ENCODE measurements around the gene ABHD12B. TPM values are rescaled to one million over a fixed set of nuclear protein-coding genes. Genes with fewer than 3 reads are reported as not detected.

ABHD12B gene, protein sequence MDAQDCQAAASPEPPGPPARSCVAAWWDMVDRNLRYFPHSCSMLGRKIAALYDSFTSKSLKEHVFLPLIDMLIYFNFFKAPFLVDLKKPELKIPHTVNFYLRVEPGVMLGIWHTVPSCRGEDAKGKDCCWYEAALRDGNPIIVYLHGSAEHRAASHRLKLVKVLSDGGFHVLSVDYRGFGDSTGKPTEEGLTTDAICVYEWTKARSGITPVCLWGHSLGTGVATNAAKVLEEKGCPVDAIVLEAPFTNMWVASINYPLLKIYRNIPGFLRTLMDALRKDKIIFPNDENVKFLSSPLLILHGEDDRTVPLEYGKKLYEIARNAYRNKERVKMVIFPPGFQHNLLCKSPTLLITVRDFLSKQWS
- 10.2 TPM for total RNA-seq

DNA sequence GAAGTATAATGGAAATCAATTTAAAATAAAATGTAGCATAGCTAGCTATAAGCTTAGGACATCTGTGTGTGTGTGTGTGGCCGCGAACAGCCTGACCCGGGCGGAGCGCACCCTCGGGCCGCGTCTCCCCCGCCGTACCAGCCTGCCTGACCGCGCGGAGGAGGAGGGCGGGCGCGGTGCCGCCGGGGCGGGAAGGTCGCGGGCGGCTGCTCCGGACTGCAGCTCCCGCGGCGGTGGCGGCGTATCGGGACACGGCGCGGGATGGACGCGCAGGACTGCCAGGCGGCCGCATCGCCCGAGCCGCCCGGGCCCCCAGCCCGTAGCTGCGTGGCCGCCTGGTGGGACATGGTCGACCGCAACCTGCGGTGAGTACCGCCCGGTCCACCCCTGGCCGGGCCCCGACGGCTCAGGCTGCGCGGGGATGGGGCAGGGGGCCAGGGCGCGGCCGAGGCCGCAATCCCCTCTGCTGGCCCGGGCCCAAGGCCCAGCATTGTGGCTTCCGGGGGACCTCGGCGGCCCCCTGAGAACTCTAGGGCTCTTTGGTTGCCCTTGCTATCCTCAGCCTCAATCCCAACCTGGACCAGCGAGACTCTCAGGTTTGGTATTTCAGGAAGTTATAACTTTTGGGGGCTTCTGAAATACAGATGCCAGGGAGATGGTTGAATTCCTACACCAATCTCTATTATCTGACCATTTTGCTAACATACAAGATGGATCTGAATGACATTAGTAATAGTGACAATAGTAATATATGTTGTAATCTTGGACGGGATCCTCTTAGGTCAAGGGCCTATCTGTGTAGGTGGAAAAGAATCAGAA is at the start of gene ABHD12B:
Gene ABHD12B, plus strand, starts transcription at position 140 of the 819 bp plus-strand sequence. Its CDS starts 122 bp downstream, at position 262.

DNA sequence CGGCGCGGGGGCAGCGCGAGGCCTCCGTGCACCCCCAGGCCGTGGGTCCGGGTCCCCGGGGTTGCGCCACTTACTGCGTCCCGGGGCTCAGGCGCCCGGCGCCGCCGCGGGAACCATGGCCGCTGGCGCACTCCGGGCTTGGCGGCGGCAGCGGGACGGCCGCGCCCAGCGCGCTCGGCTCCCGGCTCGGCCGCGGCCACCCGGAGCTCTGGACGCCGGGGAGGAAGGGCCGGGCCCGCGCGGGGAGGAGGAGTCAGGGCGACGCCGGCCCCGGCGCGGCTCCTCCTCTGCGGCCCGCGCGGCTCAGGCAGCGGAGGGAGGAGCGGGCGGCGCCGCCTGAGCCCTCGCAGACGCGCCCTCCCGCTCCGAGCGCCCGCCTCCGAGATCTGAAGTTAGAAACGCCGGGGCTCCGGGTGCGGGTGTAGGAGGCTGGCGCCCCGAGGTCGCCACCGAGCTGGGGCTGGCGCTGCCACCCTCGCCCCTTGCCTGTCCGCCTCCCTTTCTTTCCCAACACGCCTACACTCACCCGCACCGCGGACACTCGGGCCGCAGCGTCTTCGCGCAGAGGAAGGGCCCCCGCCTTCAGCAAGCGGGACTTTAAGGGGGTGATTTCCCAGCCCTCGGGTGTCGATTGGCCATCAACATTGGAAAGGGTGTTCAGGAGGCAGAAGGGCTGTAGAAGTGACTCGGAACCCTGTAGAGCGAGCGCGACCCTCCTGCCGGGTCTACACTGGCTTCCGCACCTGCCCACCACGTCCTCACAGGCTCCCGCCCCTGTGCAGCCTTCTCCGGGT is 40.7 kb upstream of the ABHD12B start, which contains the start of gene NIN:
Gene NIN, minus strand, starts transcription at position 231 of the 794 bp plus-strand sequence. CDS start 9,106 bp downstream, outside the sequence.

DNA sequence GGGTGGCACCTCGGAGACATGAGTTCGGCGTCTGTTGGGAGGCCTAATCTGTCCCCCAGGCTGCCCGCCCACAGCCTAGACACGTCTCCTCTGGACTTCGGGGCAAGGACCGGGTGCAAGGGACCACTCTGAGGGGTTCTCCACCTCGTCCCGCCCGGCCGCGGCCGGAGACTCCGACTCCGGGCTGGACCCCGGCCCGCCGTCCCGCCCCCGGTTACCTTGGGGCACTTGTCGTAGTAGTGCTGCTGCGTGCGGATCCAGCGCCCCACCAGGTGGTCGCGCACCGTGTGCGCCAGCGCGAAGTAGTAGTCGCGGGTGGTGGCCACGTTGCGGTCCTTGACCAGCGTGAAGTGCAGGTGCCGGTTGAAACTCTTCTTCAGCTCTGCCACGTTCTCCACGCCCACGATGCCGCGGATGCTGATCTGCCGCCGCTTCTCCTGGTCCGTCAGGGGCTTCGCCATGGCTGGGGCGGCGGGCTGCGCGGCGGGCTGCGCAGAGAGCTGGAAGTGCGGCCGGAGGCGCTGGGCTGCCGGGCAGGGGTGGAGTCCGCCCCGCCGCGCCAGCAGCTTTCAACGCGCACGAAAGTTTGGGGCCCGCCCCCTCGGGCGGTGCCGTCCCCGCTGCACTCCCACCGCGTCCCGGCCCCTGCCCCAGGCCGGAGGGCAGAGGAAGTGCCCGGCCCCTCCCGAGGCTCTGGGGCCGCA is 72.2 kb downstream of the ABHD12B start, which contains the start of gene PYGL:
Gene PYGL, minus strand, starts transcription at position 541 of the 704 bp plus-strand sequence. Its CDS starts 80 bp downstream, at position 461.

Other genes starting within 250 kb of the ABHD12B start
- 52.7 TPM for gene SAV1, start 203.7 kb upstream of the ABHD12B start, total RNA-seq
- 79.1 TPM for gene NIN, start 40.9 kb upstream of the ABHD12B start, total RNA-seq
- gene PYGL, start 72.4 kb downstream of the ABHD12B start, total RNA-seq: 55.0 TPM
- 64.8 TPM for gene TRIM9, start 223.1 kb downstream of the ABHD12B start, total RNA-seq

Data from camera-type eye (tissue), 1 donor.